Hepatic stellate cell (primary cell): ENCODE measurements around the gene GPRASP3.

Source experiments
- DNase-seq: peaks from one replicate; pipeline ENCODE4 v3.0.0; 2011; ENCODE audit warnings: low spot score

The GPRASP3 gene

DNA sequence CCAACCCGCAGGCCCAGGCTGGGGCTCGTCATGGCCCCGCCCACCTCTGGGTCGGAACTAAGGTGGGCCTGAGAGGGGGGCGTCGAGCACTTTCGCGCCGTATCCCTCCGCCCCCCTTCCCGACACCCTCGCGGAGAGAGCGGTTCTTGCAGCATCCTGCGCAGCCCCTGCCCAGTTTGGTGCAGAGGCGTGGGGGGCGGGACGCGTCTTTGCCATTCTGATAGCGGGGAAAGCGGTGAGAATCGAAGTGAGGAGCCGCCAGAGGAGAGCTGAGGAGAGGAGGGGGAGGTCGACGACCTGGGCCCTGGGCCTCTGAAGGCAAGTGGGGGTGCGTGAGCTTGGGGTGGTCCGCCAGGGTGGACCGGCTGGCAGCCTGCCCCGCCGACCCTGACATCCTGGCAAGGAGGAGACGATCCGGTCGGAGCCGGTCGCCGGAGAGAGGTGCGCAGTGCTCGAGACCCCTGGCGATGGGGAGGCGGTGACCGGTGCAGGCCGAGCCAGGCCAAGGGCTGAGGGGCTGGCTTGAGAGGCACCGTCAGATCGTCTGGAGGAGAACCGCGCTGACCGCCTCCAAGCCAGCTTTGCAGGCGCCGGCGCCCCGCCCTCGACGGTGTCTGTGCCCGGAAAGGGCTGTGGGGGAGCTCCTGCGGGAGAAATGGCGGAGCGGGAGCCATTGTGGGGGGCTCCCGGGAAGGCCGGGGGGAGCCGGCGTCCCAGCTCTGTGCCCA is 25.5 kb downstream of the GPRASP3 start:
- DNase-seq, result peak; percentile 18

GRCh38 chrX:102765217-102765616 is 44.7 kb downstream of the GPRASP3 start:
- peak; percentile 34 for DNase-seq

DNA sequence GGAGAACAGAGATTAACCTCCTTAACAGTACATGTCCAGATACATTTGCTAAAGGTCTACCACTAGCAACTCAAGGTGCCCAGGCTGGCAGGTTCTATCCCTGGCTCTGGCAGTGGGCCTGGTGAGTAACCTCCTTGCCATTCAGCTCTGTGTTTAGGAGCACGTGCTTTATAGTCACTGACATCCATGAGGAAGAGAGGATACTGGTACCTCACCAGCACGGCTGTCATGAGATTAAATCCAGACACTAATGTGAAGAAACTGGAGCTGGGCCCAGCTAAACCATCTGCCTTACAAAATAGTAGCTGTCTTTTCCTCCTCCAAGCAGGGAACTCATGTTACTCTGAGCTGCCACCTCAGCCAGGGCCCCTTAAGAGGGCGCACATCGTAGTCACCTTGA is 45.3 kb downstream of the GPRASP3 start:
- DNase-seq, result peak; percentile 23

- DNase-seq, result no peak
These were observed 46.7 kb downstream of the GPRASP3 start for GRCh38 chrX:102767287-102767686.

DNA sequence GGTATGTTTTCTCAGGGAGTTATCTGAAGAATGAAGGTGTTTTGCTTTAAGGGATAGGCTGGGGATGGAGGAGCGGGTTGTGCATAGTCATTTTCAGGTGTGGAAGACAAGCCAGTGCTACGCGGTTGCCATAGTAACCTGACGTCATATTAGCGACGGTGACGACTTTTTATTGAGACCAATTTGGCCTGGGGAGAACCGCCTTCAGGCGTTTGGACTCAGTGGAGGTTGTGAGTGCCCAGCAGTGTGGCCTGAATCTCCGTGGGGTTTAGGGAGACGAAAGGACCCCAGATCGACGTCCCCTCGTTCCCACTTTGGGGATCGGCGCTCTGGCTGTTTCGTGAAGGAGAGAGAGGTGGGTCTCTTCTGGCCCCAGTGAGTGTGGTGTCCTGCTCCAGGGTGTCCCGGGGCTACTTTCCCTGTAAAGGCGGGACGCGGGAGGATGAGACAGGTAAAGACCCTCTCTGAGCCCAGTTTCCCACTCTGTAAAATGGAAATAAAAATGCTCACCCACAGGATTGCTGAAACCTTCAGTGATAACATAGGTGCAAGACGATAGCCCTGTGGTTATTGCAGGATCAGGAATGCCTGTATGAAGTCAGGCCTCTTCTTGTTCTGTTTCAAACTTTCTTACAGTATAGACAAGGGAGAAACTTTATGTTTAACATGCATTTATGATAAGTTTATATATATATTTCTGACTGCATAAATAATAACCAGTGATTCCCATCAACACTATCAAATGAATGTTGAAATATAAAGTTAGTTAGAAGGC is 48.6 kb downstream of the GPRASP3 start:
- peak; percentile 52 for DNase-seq
